ENCODE data around the gene ERC1. TPM values are rescaled to one million over a fixed set of nuclear protein-coding genes. Genes with fewer than 3 reads are reported as not detected.

The ERC1 gene
- total and polyA plus RNA-seq, 4 donors: 7.4 to 78.2 (median 39.8) TPM

DNA sequence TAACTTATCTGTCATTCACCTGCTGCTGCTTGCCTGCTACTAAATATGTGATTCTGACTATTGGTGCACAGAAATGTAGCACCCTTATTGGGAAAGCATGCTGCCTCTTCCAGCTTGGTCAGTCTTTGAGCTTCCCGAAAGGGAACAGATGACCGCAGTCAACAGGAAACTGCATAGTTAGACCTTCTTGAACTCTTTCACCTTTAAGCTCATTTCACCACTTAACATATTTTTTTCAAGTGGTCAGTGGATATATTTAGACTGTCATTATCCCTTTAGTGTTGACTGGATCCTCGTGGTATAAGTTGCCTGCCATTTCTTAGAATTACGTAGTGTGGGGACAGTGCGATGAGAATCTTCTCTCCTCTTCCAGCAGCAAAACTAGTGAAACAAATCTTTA is 378.4 kb downstream of the ERC1 start:
- H3K27me3 ChIP-seq (ENCODE audit: control insufficient read depth in 3 of 3, insufficient read depth in 3 of 3, low read length in 2 of 3): no peaks in the 10 kb centered on the region
- peak; percentile 62 for ATAC-seq (ENCODE audit: insufficient read depth, low FRiP score)
- H3K36me3 ChIP-seq (ENCODE audit: control insufficient read depth in 4 of 4, insufficient read depth in 4 of 4, low read length in 4 of 4): peaks cover 0 to 2% (median under 1%) of the 10 kb centered on the region in 4 donors
- peak overlapping the region in 1 of 2 donors; percentile 70 for H3K27ac ChIP-seq (ENCODE audit: low read depth in 1 of 2, low read length in 1 of 2)
- peaks cover 0 to 2% (median 0%) of the 10 kb centered on the region in 4 donors for H3K9me3 ChIP-seq (ENCODE audit: control insufficient read depth in 4 of 4, insufficient read depth in 3 of 4, low read length in 3 of 4)
- H3K4me3 ChIP-seq: no peak overlapping the region
- DNase-seq: no peak
- no peak overlapping the region for H3K9ac ChIP-seq (ENCODE audit: insufficient read depth in 1 of 2, low read length in 2 of 2)
- H3K4me1 ChIP-seq (ENCODE audit: control insufficient read depth in 5 of 5, insufficient read depth in 5 of 5, low read length in 5 of 5): peaks cover 0 to 14% (median 4%) of the 10 kb centered on the region in 5 donors
- TF ChIP-seq, protein P1, sequence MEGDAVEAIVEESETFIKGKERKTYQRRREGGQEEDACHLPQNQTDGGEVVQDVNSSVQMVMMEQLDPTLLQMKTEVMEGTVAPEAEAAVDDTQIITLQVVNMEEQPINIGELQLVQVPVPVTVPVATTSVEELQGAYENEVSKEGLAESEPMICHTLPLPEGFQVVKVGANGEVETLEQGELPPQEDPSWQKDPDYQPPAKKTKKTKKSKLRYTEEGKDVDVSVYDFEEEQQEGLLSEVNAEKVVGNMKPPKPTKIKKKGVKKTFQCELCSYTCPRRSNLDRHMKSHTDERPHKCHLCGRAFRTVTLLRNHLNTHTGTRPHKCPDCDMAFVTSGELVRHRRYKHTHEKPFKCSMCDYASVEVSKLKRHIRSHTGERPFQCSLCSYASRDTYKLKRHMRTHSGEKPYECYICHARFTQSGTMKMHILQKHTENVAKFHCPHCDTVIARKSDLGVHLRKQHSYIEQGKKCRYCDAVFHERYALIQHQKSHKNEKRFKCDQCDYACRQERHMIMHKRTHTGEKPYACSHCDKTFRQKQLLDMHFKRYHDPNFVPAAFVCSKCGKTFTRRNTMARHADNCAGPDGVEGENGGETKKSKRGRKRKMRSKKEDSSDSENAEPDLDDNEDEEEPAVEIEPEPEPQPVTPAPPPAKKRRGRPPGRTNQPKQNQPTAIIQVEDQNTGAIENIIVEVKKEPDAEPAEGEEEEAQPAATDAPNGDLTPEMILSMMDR (IDR thresholded peaks at IDR 0.05; ENCODE audit: control extremely low read depth, extremely low read depth): no peak
- 64 to 80% methylated on average over 5 of the region's 5 CpGs for WGBS, 2 donors

DNA sequence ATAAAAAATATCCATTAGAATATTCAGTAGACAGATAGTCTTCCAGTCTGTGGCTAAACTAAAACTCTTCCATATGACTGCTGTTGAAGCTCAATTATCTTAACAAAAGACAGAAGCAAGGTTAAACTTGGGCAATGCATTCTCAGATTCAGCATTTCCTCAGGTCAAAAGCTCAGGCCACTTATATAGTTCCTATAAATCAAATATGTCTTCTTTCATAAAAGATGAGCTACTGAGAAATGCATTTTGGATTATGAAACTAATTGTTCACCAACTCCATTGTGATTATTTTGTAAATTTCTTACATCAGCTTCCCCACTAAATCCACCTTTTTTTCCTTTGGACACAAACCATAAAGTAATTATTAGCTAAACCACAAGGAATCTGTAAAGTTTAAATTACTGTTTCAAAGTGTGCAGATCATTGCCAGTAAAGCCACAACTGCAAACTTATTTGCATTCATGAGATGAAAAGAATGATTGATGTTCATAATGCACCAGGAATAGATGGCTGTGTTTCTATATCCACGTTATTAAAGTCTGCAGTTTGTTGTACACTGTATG is 379.0 kb downstream of the ERC1 start:
- H3K27ac ChIP-seq (ENCODE audit: low read depth in 1 of 2, low read length in 1 of 2): peak overlapping the region in 1 of 2 donors; percentile 45
- H3K4me1 ChIP-seq (ENCODE audit: control insufficient read depth in 5 of 5, insufficient read depth in 5 of 5, low read length in 5 of 5): peaks cover 0 to 15% (median 4%) of the 10 kb centered on the region in 5 donors
- DNase-seq (no peak), ATAC-seq (ENCODE audit: insufficient read depth, low FRiP score) (no peak)
- H3K9me3 ChIP-seq (ENCODE audit: control insufficient read depth in 4 of 4, insufficient read depth in 3 of 4, low read length in 3 of 4): peaks cover 0 to 2% (median 0%) of the 10 kb centered on the region in 4 donors
- no peaks in the 10 kb centered on the region for H3K27me3 ChIP-seq (ENCODE audit: control insufficient read depth in 3 of 3, insufficient read depth in 3 of 3, low read length in 2 of 3)
- no peak overlapping the region for H3K9ac ChIP-seq (ENCODE audit: insufficient read depth in 1 of 2, low read length in 2 of 2)
- H3K36me3 ChIP-seq (ENCODE audit: control insufficient read depth in 4 of 4, insufficient read depth in 4 of 4, low read length in 4 of 4): peaks cover 0 to 2% (median under 1%) of the 10 kb centered on the region in 4 donors
- TF ChIP-seq, protein P1 (IDR thresholded peaks at IDR 0.05; ENCODE audit: control extremely low read depth, extremely low read depth): no peak
- H3K4me3 ChIP-seq: no peak overlapping the region
- 78 to 92% methylated on average over 1 of the region's 1 CpG for WGBS, 2 donors

DNA sequence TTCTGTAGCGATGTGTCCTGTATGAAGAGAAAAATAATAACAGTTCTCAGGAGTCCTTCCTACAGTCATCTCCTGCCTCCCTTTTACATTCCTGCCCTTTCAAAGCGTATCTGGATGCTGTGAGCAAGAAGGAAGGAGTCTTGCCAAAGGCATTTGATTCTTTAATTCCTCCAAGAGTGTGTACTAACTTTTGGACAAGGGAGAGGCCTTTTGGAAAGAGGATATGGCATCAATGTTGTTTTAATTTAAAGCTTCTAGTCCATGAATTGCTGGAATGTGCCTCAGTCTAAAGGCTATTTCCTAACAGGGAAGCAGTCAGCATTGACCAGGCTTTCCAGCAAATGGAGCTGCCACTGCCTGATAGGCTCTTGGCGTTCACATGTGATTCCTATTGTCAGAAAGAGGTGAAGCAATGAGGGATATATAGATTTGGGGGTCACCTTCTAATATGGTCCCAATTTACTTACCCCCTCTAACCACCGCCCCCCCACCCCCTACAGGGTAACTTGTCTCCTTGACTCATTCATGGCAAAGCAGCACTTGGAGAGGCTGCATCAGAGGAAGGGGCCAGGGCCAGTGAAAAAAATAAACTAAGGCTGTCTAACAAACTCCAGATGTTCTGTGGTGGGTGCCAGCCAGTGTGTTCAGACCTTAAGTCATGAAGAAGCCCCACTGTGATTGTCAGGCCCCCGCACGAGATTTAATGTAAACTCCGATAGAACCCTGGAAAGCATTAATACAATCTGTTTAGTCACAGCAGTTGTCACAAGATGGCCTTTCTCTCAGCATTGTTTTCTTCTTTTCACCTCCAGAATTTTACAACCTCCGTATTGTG is 383.1 kb downstream of the ERC1 start:
- no peak overlapping the region for H3K9ac ChIP-seq (ENCODE audit: insufficient read depth in 1 of 2, low read length in 2 of 2)
- ATAC-seq (ENCODE audit: insufficient read depth, low FRiP score) (no peak), DNase-seq (peak; percentile 66 to 79 (median 74))
- no peak overlapping the region for H3K4me3 ChIP-seq
- peaks cover 0 to 16% (median 4%) of the 10 kb centered on the region in 5 donors for H3K4me1 ChIP-seq (ENCODE audit: control insufficient read depth in 5 of 5, insufficient read depth in 5 of 5, low read length in 5 of 5)
- no peaks in the 10 kb centered on the region for H3K9me3 ChIP-seq (ENCODE audit: control insufficient read depth in 4 of 4, insufficient read depth in 3 of 4, low read length in 3 of 4)
- WGBS, 2 donors: 80 to 98% methylated on average over 8 of the region's 8 CpGs
- no peak overlapping the region for H3K27ac ChIP-seq (ENCODE audit: low read depth in 1 of 2, low read length in 1 of 2)
- peaks cover 0 to 11% (median 3%) of the 10 kb centered on the region in 4 donors for H3K36me3 ChIP-seq (ENCODE audit: control insufficient read depth in 4 of 4, insufficient read depth in 4 of 4, low read length in 4 of 4)
- H3K27me3 ChIP-seq (ENCODE audit: control insufficient read depth in 3 of 3, insufficient read depth in 3 of 3, low read length in 2 of 3): no peaks in the 10 kb centered on the region
- TF ChIP-seq, protein P1 (IDR thresholded peaks at IDR 0.05; ENCODE audit: control extremely low read depth, extremely low read depth): no peak

All from lung (tissue), 12 donors.